ENCODE measurements around the gene TMEM184B. TPM values are rescaled to one million over a fixed set of nuclear protein-coding genes. Genes with fewer than 3 reads are reported as not detected.

The TMEM184B gene
- total RNA-seq, 1 donor from 2014 or later, result 121 TPM

- no peak for DNase-seq (ENCODE audit: low spot score)
- Mint-ChIP-seq H3K9me3 (ENCODE audit: low read depth) (no peaks in the 10 kb centered on the region), H3K4me1 (ENCODE audit: low read depth) (peaks cover 20% of the 10 kb centered on the region), H3K27me3 (ENCODE audit: low read depth) (no peaks in the 10 kb centered on the region), H3K27ac (ENCODE audit: unreplicated experiment) (peak overlapping the region; percentile 47), H3K36me3 (ENCODE audit: low read depth) (peaks cover 3% of the 10 kb centered on the region), H3K4me3 (ENCODE audit: unreplicated experiment) (no peak overlapping the region)
- TF ChIP-seq CTCF (IDR thresholded peaks at IDR 0.05), result no peak
Measured at GRCh38 chr22:38285018-38285417, 12.2 kb upstream of the TMEM184B start.

GRCh38 chr22:38284042-38284402 is 11.2 kb upstream of the TMEM184B start:
- Mint-ChIP-seq H3K36me3 (ENCODE audit: low read depth) (peaks cover 3% of the 10 kb centered on the region), H3K4me3 (ENCODE audit: unreplicated experiment) (no peak overlapping the region), H3K27me3 (ENCODE audit: low read depth) (no peaks in the 10 kb centered on the region), H3K9me3 (ENCODE audit: low read depth) (no peaks in the 10 kb centered on the region), H3K4me1 (ENCODE audit: low read depth) (peaks cover 20% of the 10 kb centered on the region), H3K27ac (ENCODE audit: unreplicated experiment) (peak overlapping the region; percentile 69)
- DNase-seq (ENCODE audit: low spot score), result no peak
- no peak for TF ChIP-seq CTCF (IDR thresholded peaks at IDR 0.05)

GRCh38 chr22:38282397-38282796 is 9.6 kb upstream of the TMEM184B start:
- H3K27ac Mint-ChIP-seq (ENCODE audit: unreplicated experiment), result no peak overlapping the region
- no peaks in the 10 kb centered on the region for H3K36me3 Mint-ChIP-seq (ENCODE audit: low read depth)
- no peak for TF ChIP-seq CTCF (IDR thresholded peaks at IDR 0.05)
- no peaks in the 10 kb centered on the region for H3K27me3 Mint-ChIP-seq (ENCODE audit: low read depth)
- peaks cover 17% of the 10 kb centered on the region for H3K4me1 Mint-ChIP-seq (ENCODE audit: low read depth)
- H3K4me3 Mint-ChIP-seq (ENCODE audit: unreplicated experiment), result no peak overlapping the region
- DNase-seq (ENCODE audit: low spot score), result no peak
- H3K9me3 Mint-ChIP-seq (ENCODE audit: low read depth), result no peaks in the 10 kb centered on the region

- no peaks in the 10 kb centered on the region for H3K36me3 Mint-ChIP-seq (ENCODE audit: low read depth)
- peaks cover 25% of the 10 kb centered on the region for H3K4me1 Mint-ChIP-seq (ENCODE audit: low read depth)
- TF ChIP-seq CTCF (IDR thresholded peaks at IDR 0.05), result no peak
- H3K27ac Mint-ChIP-seq (ENCODE audit: unreplicated experiment), result no peak overlapping the region
- H3K27me3 Mint-ChIP-seq (ENCODE audit: low read depth), result no peaks in the 10 kb centered on the region
- H3K9me3 Mint-ChIP-seq (ENCODE audit: low read depth), result no peaks in the 10 kb centered on the region
- no peak overlapping the region for H3K4me3 Mint-ChIP-seq (ENCODE audit: unreplicated experiment)
- no peak for DNase-seq (ENCODE audit: low spot score)
Measured at GRCh38 chr22:38276166-38276565, 3.4 kb upstream of the TMEM184B start.

GRCh38 chr22:38273135-38273826 is 471 bp upstream of the TMEM184B start:
- Mint-ChIP-seq H3K9me3 (ENCODE audit: low read depth) (no peaks in the 10 kb centered on the region), H3K4me3 (ENCODE audit: unreplicated experiment) (peak overlapping the region; percentile 83), H3K4me1 (ENCODE audit: low read depth) (peaks cover 54% of the 10 kb centered on the region), H3K27ac (ENCODE audit: unreplicated experiment) (peak overlapping the region; percentile 94), H3K27me3 (ENCODE audit: low read depth) (no peaks in the 10 kb centered on the region), H3K36me3 (ENCODE audit: low read depth) (no peaks in the 10 kb centered on the region)
- no peak for DNase-seq (ENCODE audit: low spot score)
- no peak for TF ChIP-seq CTCF (IDR thresholded peaks at IDR 0.05)

Measured in chondrocyte (in vitro differentiated cells).